ENCODE measurements around the gene PIK3R5. TPM values are rescaled to one million over a fixed set of nuclear protein-coding genes. Genes with fewer than 3 reads are reported as not detected.

Gene PIK3R5
- total and polyA plus RNA-seq, 2 donors (not counting 3 experiments of a cell fraction or from before 2014, with no cell fraction given): not detected

GRCh38 chr17:8872705-8873435, 92.6 kb downstream of the PIK3R5 start:
- intact Hi-C loops (cut with micrococcal nuclease) (no loop called here), dilution Hi-C loops (cut with MboI; ENCODE audit: extremely low pct_ligation_motif_present, low sequenced_read_pairs) (no loop called here)
- no peak overlapping the region for H3K4me3 ChIP-seq (replicated peaks in 1 of 3; ENCODE audit: insufficient read depth in 1 of 3, low read depth in 1 of 3, low read length in 3 of 3)
- no peaks in the 10 kb centered on the region for H4K20me1 ChIP-seq (replicated peaks; ENCODE audit: control insufficient read depth, extremely low read depth, insufficient read depth, low read length)
- H3K9me1 ChIP-seq (replicated peaks; ENCODE audit: control insufficient read depth, extremely low read depth, insufficient read depth, low read length): no peaks in the 10 kb centered on the region
- no peaks in the 10 kb centered on the region for H3K9me3 ChIP-seq (replicated peaks; ENCODE audit: control insufficient read depth, insufficient read depth, low read length)
- FAIRE-seq: no peak
- no peak for DNase-seq (ENCODE audit: low read depth, low spot score)
- no peak overlapping the region for H3K27ac ChIP-seq (ENCODE audit: insufficient read depth, low read depth, low read length)
- H3K27me3 ChIP-seq (ENCODE audit: control insufficient read depth in 2 of 2, insufficient read depth in 2 of 2, low read length in 2 of 2): peaks cover 0 to 2% of the 10 kb centered on the region in 2 experiments
- no TSS peak for BruUV-seq (replicated peaks)
- POLR2A ChIA-PET: no interaction called here
- no peaks in the 10 kb centered on the region for H3K4me1 ChIP-seq (ENCODE audit: control insufficient read depth, extremely low read depth, insufficient read depth, low read length)
- no peaks in the 10 kb centered on the region for H3K36me3 ChIP-seq (ENCODE audit: control insufficient read depth in 2 of 2, extremely low read depth in 1 of 2, insufficient read depth in 2 of 2, low read length in 2 of 2)
- H3K79me2 ChIP-seq (ENCODE audit: control insufficient read depth, insufficient read depth, low read length): no peaks in the 10 kb centered on the region
- no peak overlapping the region for H3K9ac ChIP-seq (replicated peaks; ENCODE audit: extremely low read depth, insufficient read depth, low read length)
- no peak overlapping the region for H3K4me2 ChIP-seq (ENCODE audit: insufficient read depth, low read length)
- CTCF ChIA-PET: no interaction called here
- TF ChIP-seq FOS (IDR thresholded peaks at IDR 0.05; ENCODE audit: borderline replicate concordance, insufficient read depth, low read length) (no peak), GATA2 (IDR thresholded peaks at IDR 0.05; ENCODE audit: insufficient read depth, insufficient read length, low read depth, low read length) (no peak)
- H2AFZ ChIP-seq (ENCODE audit: low read depth, low read length): no peak overlapping the region

- H3K27ac ChIP-seq (ENCODE audit: insufficient read depth, low read depth, low read length): no peak overlapping the region
- no peaks in the 10 kb centered on the region for H3K27me3 ChIP-seq (ENCODE audit: control insufficient read depth in 2 of 2, insufficient read depth in 2 of 2, low read length in 2 of 2)
- no peak for FAIRE-seq
- ChIA-PET CTCF (no interaction called here), POLR2A (no interaction called here)
- TF ChIP-seq, protein P1, sequence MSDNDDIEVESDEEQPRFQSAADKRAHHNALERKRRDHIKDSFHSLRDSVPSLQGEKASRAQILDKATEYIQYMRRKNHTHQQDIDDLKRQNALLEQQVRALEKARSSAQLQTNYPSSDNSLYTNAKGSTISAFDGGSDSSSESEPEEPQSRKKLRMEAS (IDR thresholded peaks at IDR 0.05; ENCODE audit: insufficient read depth, insufficient read length): no peak
- TF ChIP-seq POLR2AphosphoS5 (IDR thresholded peaks at IDR 0.05; ENCODE audit: insufficient read depth, low read depth, low read length) (no peak), CTCF (IDR thresholded peaks at IDR 0.05; ENCODE audit: extremely low read depth in 1 of 2, insufficient read depth in 1 of 2, low read depth in 1 of 2, low read length in 2 of 2) (no peak), EZH2 (IDR thresholded peaks at IDR 0.05; ENCODE audit: borderline replicate concordance, low read depth, low read length, severe bottlenecking) (no peak), JUN (IDR thresholded peaks at IDR 0.05; ENCODE audit: borderline replicate concordance, insufficient read depth, insufficient read length, low read depth) (no peak)
- no TSS peak for BruUV-seq (replicated peaks)
- H3K36me3 ChIP-seq (ENCODE audit: control insufficient read depth in 2 of 2, extremely low read depth in 1 of 2, insufficient read depth in 2 of 2, low read length in 2 of 2): no peaks in the 10 kb centered on the region
- H3K4me2 ChIP-seq (ENCODE audit: insufficient read depth, low read length): no peak overlapping the region
- H3K9me3 ChIP-seq (replicated peaks; ENCODE audit: control insufficient read depth, insufficient read depth, low read length): no peaks in the 10 kb centered on the region
- dilution Hi-C loops (cut with MboI; ENCODE audit: extremely low pct_ligation_motif_present, low sequenced_read_pairs): no loop called here
- no peak overlapping the region for H3K4me3 ChIP-seq (replicated peaks in 1 of 3; ENCODE audit: insufficient read depth in 1 of 3, low read depth in 1 of 3, low read length in 3 of 3)
- no peaks in the 10 kb centered on the region for H3K79me2 ChIP-seq (ENCODE audit: control insufficient read depth, insufficient read depth, low read length)
- no peaks in the 10 kb centered on the region for H4K20me1 ChIP-seq (replicated peaks; ENCODE audit: control insufficient read depth, extremely low read depth, insufficient read depth, low read length)
- H2AFZ ChIP-seq (ENCODE audit: low read depth, low read length): no peak overlapping the region
- H3K9me1 ChIP-seq (replicated peaks; ENCODE audit: control insufficient read depth, extremely low read depth, insufficient read depth, low read length): no peaks in the 10 kb centered on the region
- no peak overlapping the region for H3K9ac ChIP-seq (replicated peaks; ENCODE audit: extremely low read depth, insufficient read depth, low read length)
- intact Hi-C loops (cut with micrococcal nuclease): no loop called here
- H3K4me1 ChIP-seq (ENCODE audit: control insufficient read depth, extremely low read depth, insufficient read depth, low read length): no peaks in the 10 kb centered on the region
- DNase-seq (ENCODE audit: low read depth, low spot score): no peak
These were observed 93.3 kb downstream of the PIK3R5 start for GRCh38 chr17:8872036-8872704.

Data from endothelial cell of umbilical vein (primary cell).